ENCODE data around the gene PRELID1.

The PRELID1 gene

GRCh38 chr5:177300951-177301350, 2.6 kb upstream of the PRELID1 start:
- DNase-seq (ENCODE audit: extremely low spot score), result no peak
- POLR2A ChIA-PET, result interaction anchor here (1.0 to 1.3 kb wide), 2 partner anchors 9 to 11 kb away, joined by 4 to 6 read pairs; no protein-coding TSS in a partner anchor
- CTCF ChIA-PET, result interaction anchor here (5.4 kb wide), 1 partner anchor 9 kb away, joined by 35 read pairs; no protein-coding TSS in a partner anchor
- no peak for TF ChIP-seq ZNF384 (IDR thresholded peaks at IDR 0.05)
- TF ChIP-seq FOXA1 (IDR thresholded peaks at IDR 0.05), result no peak
- no peak for TF ChIP-seq ELF4 (IDR thresholded peaks at IDR 0.05)
- no peak for TF ChIP-seq SUZ12 (IDR thresholded peaks at IDR 0.05)
- TF ChIP-seq NFRKB (IDR thresholded peaks at IDR 0.05), result no peak
- TF ChIP-seq FOXM1 (IDR thresholded peaks at IDR 0.05; ENCODE audit: borderline replicate concordance), result no peak
- no peak for TF ChIP-seq SP1 (IDR thresholded peaks at IDR 0.05)

- CTCF ChIA-PET, result interaction anchor here (1.1 to 5.4 kb wide), 2 partner anchors 8 to 190 kb away, joined by 3 to 35 read pairs; no protein-coding TSS in a partner anchor
- TF ChIP-seq ARNT (IDR thresholded peaks at IDR 0.05) (no peak), SP1 (IDR thresholded peaks at IDR 0.05) (no peak), TARDBP (IDR thresholded peaks at IDR 0.05) (no peak), CTBP1 (IDR thresholded peaks at IDR 0.05; ENCODE audit: borderline replicate concordance) (no peak), HDGF (IDR thresholded peaks at IDR 0.05; ENCODE audit: borderline replicate concordance) (no peak), BHLHE40 (IDR thresholded peaks at IDR 0.05; ENCODE audit: borderline replicate concordance) (no peak), SUZ12 (IDR thresholded peaks at IDR 0.05) (no peak), L3MBTL2 (conservative IDR thresholded peaks at IDR 0.05) (no peak), ELF4 (IDR thresholded peaks at IDR 0.05) (no peak), ZNF384 (IDR thresholded peaks at IDR 0.05) (no peak), FOXA1 (IDR thresholded peaks at IDR 0.05) (no peak), NFRKB (IDR thresholded peaks at IDR 0.05) (no peak), LEF1 (IDR thresholded peaks at IDR 0.05; ENCODE audit: borderline replicate concordance) (no peak), FOXK2 (IDR thresholded peaks at IDR 0.05) (no peak), FOXM1 (IDR thresholded peaks at IDR 0.05; ENCODE audit: borderline replicate concordance) (no peak)
- TF ChIP-seq, protein P1, sequence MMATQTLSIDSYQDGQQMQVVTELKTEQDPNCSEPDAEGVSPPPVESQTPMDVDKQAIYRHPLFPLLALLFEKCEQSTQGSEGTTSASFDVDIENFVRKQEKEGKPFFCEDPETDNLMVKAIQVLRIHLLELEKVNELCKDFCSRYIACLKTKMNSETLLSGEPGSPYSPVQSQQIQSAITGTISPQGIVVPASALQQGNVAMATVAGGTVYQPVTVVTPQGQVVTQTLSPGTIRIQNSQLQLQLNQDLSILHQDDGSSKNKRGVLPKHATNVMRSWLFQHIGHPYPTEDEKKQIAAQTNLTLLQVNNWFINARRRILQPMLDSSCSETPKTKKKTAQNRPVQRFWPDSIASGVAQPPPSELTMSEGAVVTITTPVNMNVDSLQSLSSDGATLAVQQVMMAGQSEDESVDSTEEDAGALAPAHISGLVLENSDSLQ (IDR thresholded peaks at IDR 0.05), result no peak
- POLR2A ChIA-PET, result interaction anchor here (0.6 to 1.3 kb wide), 3 partner anchors 9 to 125 kb away, joined by 3 to 6 read pairs (median 4); partner anchors contain the start of gene GRK6
- DNase-seq (ENCODE audit: extremely low spot score), result no peak
These were observed 2.0 kb upstream of the PRELID1 start for GRCh38 chr5:177301503-177302165.

GRCh38 chr5:177302354-177303110, 1.1 kb upstream of the PRELID1 start:
- CTCF ChIA-PET, result interaction anchor here (1.1 to 5.4 kb wide), 2 partner anchors 8 to 190 kb away, joined by 3 to 35 read pairs; no protein-coding TSS in a partner anchor
- POLR2A ChIA-PET, result interaction anchor here (0.6 to 1.7 kb wide), 3 partner anchors 10 to 124 kb away, joined by 3 to 10 read pairs (median 6); partner anchors contain the start of genes GRK6 and MXD3
- DNase-seq (ENCODE audit: extremely low spot score), result peak; percentile 42
- TF ChIP-seq, protein P1 (IDR thresholded peaks at IDR 0.05), result no peak
- TF ChIP-seq BHLHE40 (IDR thresholded peaks at IDR 0.05; ENCODE audit: borderline replicate concordance) (no peak), ZNF384 (IDR thresholded peaks at IDR 0.05) (no peak), HDGF (IDR thresholded peaks at IDR 0.05; ENCODE audit: borderline replicate concordance) (no peak), SUZ12 (IDR thresholded peaks at IDR 0.05) (no peak), LEF1 (IDR thresholded peaks at IDR 0.05; ENCODE audit: borderline replicate concordance) (no peak), TARDBP (IDR thresholded peaks at IDR 0.05) (no peak), L3MBTL2 (conservative IDR thresholded peaks at IDR 0.05) (no peak), CTBP1 (IDR thresholded peaks at IDR 0.05; ENCODE audit: borderline replicate concordance) (no peak), NFRKB (IDR thresholded peaks at IDR 0.05) (no peak), ELF4 (IDR thresholded peaks at IDR 0.05) (no peak), SP1 (IDR thresholded peaks at IDR 0.05) (no peak), FOXM1 (IDR thresholded peaks at IDR 0.05; ENCODE audit: borderline replicate concordance) (no peak), FOXA1 (IDR thresholded peaks at IDR 0.05) (no peak), ARNT (IDR thresholded peaks at IDR 0.05) (no peak), FOXK2 (IDR thresholded peaks at IDR 0.05) (no peak)

DNA sequence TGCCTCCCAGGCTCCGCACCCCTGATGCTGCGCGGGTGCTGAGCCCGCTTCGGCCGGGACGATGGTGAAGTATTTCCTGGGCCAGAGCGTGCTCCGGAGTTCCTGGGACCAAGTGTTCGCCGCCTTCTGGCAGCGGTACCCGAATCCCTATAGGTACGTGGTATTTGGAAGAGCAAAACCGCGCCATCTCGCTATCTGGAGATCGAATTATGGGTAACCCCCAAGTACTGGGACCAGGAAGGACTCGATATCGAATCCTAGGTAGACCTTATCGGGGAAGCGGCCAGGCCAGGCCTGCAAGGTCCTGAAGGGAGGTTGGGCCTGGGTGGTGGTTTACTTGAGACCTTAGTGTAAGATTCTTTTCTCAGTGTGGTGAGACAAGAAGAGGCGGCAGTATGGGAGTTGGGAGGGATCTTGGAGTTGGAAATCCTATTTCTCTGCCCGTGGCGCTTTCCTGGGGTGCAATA, 359 bp downstream of the PRELID1 start:
- CTCF ChIA-PET, result no interaction called here
- no peak for DNase-seq (ENCODE audit: extremely low spot score)
- TF ChIP-seq FOXK2 (IDR thresholded peaks at IDR 0.05), result no peak
- no peak for TF ChIP-seq L3MBTL2 (conservative IDR thresholded peaks at IDR 0.05)
- TF ChIP-seq, protein P1 (IDR thresholded peaks at IDR 0.05), result no peak; the same call in 1 of the 2 replicates
- TF ChIP-seq ZNF384 (IDR thresholded peaks at IDR 0.05), result no peak
- no peak for TF ChIP-seq FOXA1 (IDR thresholded peaks at IDR 0.05)
- no peak for TF ChIP-seq BHLHE40 (IDR thresholded peaks at IDR 0.05; ENCODE audit: borderline replicate concordance)
- no peak for TF ChIP-seq CTBP1 (IDR thresholded peaks at IDR 0.05; ENCODE audit: borderline replicate concordance)
- TF ChIP-seq SUZ12 (IDR thresholded peaks at IDR 0.05), result no peak
- TF ChIP-seq ELF4 (IDR thresholded peaks at IDR 0.05), result no peak
- TF ChIP-seq FOXM1 (IDR thresholded peaks at IDR 0.05; ENCODE audit: borderline replicate concordance), result no peak
- TF ChIP-seq HDGF (IDR thresholded peaks at IDR 0.05; ENCODE audit: borderline replicate concordance), result no peak
- no peak for TF ChIP-seq LEF1 (IDR thresholded peaks at IDR 0.05; ENCODE audit: borderline replicate concordance)
- TF ChIP-seq NFRKB (IDR thresholded peaks at IDR 0.05), result no peak
- no peak for TF ChIP-seq TARDBP (IDR thresholded peaks at IDR 0.05)
- TF ChIP-seq SP1 (IDR thresholded peaks at IDR 0.05), result no peak
- no peak for TF ChIP-seq ARNT (IDR thresholded peaks at IDR 0.05)
- POLR2A ChIA-PET, result interaction anchor here (0.6 to 1.7 kb wide), 4 partner anchors 9 to 83 kb away, joined by 3 to 10 read pairs (median 3); partner anchors contain the start of gene MXD3
